Caco-2 (cell line): ENCODE results near the gene MRPL46. TPM values are rescaled to one million over a fixed set of nuclear protein-coding genes. Genes with fewer than 3 reads are reported as not detected.
"Not testable (repeated sequence)": the region's sequence is repeated elsewhere in the genome, so short reads cannot be mapped to it uniquely, and the experiment has no call there.

Source experiments
- BruUV-seq: library from RNA; stranded (reverse); fragments of 400-500 nt; replicated peaks from 2 replicates; lab custom pipeline; 2021; lab: Mats Ljungman, UMichigan
- CTCF ChIA-PET: fragments of 300-600 bp; sonication (Branson Sonifier 250); formaldehyde crosslinking; loops from one replicate; lab custom pipeline; 2022; ENCODE audit warnings: antibody characterized with exemption; lab: Charles Lee
- POLR2A ChIA-PET: fragments of 300-600 bp; sonication (Branson Sonifier 250); formaldehyde crosslinking; loops from one replicate; lab custom pipeline; 2022; ENCODE audit warnings: antibody characterized with exemption; lab: Charles Lee
- DNase-seq, 2 experiments: peaks; one replicate each; pipeline versions ENCODE4 v3.0.0 to v3.0.0-alpha.2; 2020 to 2022
- H3K27me3 ChIP-seq: replicated peaks from 2 replicates; pipeline ENCODE4 v1.6.0; 2011; ENCODE audit warnings: low read length; ENCODE audit not compliant: control insufficient read depth, insufficient read depth
- H3K36me3 ChIP-seq: 2 replicates; pipeline ENCODE4 v1.5.1; 2011; ENCODE audit warnings: low read length; ENCODE audit not compliant: control insufficient read depth, insufficient read depth
- H3K4me1 ChIP-seq: fragments of 250-450 bp; sonication (Bioruptor Pico); 2 replicates; pipeline ENCODE4 v1.5.1; 2020; ENCODE audit warnings: mild to moderate bottlenecking
- H3K4me3 ChIP-seq: 2 replicates; pipeline ENCODE4 v1.5.1; 2011; ENCODE audit warnings: low read depth, mild to moderate bottlenecking, control low read depth, low read length
- H3K9me3 ChIP-seq: fragments of 250-450 bp; sonication (Bioruptor Pico); 2 replicates; pipeline ENCODE4 v1.5.1; 2020; ENCODE audit warnings: mild to moderate bottlenecking, moderate library complexity
- H3K27ac Mint-ChIP-seq: one replicate; pipeline ENCODE4 v1.8.0; 2022; ENCODE audit warnings: mixed read lengths; ENCODE audit not compliant: unreplicated experiment
- H3K27me3 Mint-ChIP-seq: one replicate; pipeline ENCODE4 v1.8.0; 2022; ENCODE audit warnings: mixed read lengths; ENCODE audit not compliant: insufficient read depth, unreplicated experiment
- H3K36me3 Mint-ChIP-seq: one replicate; pipeline ENCODE4 v1.8.0; 2022; ENCODE audit warnings: mild to moderate bottlenecking, mixed read lengths; ENCODE audit not compliant: insufficient read depth, unreplicated experiment
- H3K4me1 Mint-ChIP-seq: one replicate; pipeline ENCODE4 v1.8.0; 2022; ENCODE audit warnings: low read depth, mixed read lengths; ENCODE audit not compliant: unreplicated experiment
- H3K4me3 Mint-ChIP-seq: one replicate; pipeline ENCODE4 v1.8.0; 2022; ENCODE audit warnings: mild to moderate bottlenecking, moderate library complexity, mixed read lengths; ENCODE audit not compliant: unreplicated experiment
- H3K9me3 Mint-ChIP-seq: one replicate; pipeline ENCODE4 v1.8.0; 2022; ENCODE audit warnings: mixed read lengths; ENCODE audit not compliant: unreplicated experiment
- intact Hi-C: fragments of 100-400 bp; cut with micrococcal nuclease; formaldehyde crosslinking; loops from one replicate; pipeline ENCODE4 v1.10.0; 2022; ENCODE audit not compliant: unreplicated experiment
- total RNA-seq: library from RNA; stranded (reverse); gene quantifications from 2 replicates; pipeline ENCODE4 v1.2.3, GENCODE V29; 2022
- TF ChIP-seq, protein P1 (sequence below), 2 experiments: fragments of 200-600 bp in 1 of 2; IDR thresholded peaks; 1 replicate in 1 of 2; 2 replicates in 1 of 2; pipeline versions ENCODE4 v1.5.1 to v1.8.0; 2011 to 2022; ENCODE audit warnings: antibody characterized with exemption in 1 of 2, control low read depth in 1 of 2, inconsistent platforms in 1 of 2, low read depth in 1 of 2, low read length in 1 of 2, mild to moderate bottlenecking in 1 of 2, moderate library complexity in 1 of 2; ENCODE audit not compliant: insufficient read depth in 1 of 2, severe bottlenecking in 1 of 2, unreplicated experiment in 1 of 2

Gene MRPL46
- total RNA-seq, 1 experiment from 2014 or later, result 44.5 TPM

DNA sequence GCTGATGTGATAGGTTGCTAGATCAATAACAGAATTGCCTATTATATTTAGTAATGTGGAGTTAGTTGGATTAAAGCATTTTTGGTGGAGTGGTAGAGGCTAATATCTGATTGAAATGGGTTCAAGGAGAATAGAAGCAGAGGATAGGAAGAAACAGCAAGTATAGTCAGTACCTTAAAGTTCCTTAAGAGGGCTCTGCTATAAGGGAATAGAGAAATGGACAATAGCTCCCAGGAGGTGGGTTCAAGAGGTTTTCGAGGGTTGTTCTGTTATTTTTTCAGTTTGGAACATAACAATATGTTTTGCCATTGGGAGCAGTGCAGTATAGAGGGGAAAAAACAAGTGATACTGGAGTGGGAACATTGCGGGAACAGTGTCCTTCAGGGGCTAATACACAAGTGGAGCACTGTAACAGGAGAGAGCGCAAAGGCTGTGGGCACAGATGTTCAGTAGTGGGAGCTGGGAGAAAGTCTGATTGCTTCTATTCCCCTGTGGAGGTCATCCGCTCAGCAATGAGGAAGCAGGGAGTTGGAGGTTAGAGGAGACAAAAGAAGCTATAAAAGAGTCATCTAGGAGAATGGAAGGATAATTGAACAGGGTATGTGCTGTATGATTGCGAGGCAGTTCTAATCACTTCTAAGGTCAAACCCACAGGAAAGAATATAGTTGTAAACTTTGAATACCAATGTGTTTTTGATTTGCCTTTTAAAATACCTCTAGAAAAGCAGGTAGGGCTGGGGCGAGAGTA lies 3.6 kb upstream of the MRPL46 start:
- DNase-seq, result no peak
- Histone ChIP-seq H3K4me1 (peaks cover 6% of the 10 kb centered on the region), H3K27me3 (no peaks in the 10 kb centered on the region), H3K36me3 (peaks cover 3% of the 10 kb centered on the region; the same call in 1 of the 2 replicates), H3K9me3 (no peaks in the 10 kb centered on the region), H3K4me3 (no peak overlapping the region)
- CTCF ChIA-PET, result no interaction called here
- POLR2A ChIA-PET, result interaction anchor here (0.6 kb wide), 2 partner anchors 128 to 160 kb away, joined by 3 read pairs; no protein-coding TSS in a partner anchor
- intact Hi-C loops, result no loop called here
- TF ChIP-seq, protein P1, sequence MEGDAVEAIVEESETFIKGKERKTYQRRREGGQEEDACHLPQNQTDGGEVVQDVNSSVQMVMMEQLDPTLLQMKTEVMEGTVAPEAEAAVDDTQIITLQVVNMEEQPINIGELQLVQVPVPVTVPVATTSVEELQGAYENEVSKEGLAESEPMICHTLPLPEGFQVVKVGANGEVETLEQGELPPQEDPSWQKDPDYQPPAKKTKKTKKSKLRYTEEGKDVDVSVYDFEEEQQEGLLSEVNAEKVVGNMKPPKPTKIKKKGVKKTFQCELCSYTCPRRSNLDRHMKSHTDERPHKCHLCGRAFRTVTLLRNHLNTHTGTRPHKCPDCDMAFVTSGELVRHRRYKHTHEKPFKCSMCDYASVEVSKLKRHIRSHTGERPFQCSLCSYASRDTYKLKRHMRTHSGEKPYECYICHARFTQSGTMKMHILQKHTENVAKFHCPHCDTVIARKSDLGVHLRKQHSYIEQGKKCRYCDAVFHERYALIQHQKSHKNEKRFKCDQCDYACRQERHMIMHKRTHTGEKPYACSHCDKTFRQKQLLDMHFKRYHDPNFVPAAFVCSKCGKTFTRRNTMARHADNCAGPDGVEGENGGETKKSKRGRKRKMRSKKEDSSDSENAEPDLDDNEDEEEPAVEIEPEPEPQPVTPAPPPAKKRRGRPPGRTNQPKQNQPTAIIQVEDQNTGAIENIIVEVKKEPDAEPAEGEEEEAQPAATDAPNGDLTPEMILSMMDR (IDR thresholded peaks at IDR 0.05; ENCODE audit: insufficient read depth in 1 of 2, low read depth in 1 of 2, low read length in 1 of 2, severe bottlenecking in 1 of 2, unreplicated experiment in 1 of 2), result no peak
- H3K9me3 Mint-ChIP-seq, result no peaks in the 10 kb centered on the region
- peaks cover 2% of the 10 kb centered on the region for H3K4me1 Mint-ChIP-seq
- H3K27ac Mint-ChIP-seq, result no peak overlapping the region
- peaks cover 21% of the 10 kb centered on the region for H3K36me3 Mint-ChIP-seq
- H3K4me3 Mint-ChIP-seq, result no peak overlapping the region
- BruUV-seq, result no TSS peak
- H3K27me3 Mint-ChIP-seq, result no peaks in the 10 kb centered on the region

DNA sequence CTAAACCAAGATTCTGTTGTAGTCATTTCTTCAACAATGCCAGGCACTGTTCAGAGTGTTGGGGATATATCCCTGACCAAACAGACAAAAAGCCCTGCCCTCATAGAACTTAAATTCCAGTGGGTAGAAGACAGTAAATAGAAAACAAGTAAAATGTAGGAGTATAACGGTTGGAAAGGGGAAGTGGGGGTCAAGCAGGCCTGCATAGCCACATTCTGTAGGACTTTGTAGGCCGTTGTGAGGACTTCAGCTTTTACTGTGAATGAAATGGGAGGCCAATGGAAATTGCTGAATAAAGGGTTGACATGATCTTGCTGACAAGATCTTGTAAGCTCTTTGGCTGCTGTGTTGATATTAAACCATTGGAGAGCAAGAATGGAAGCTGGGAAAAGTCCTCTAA lies 2.1 kb upstream of the MRPL46 start:
- H3K36me3 Mint-ChIP-seq, result peaks cover 34% of the 10 kb centered on the region
- no TSS peak for BruUV-seq
- H3K4me3 ChIP-seq, result no peak overlapping the region
- CTCF ChIA-PET, result interaction anchor here (0.6 to 0.8 kb wide), 2 partner anchors 169 to 249 kb away, joined by 4 read pairs; partner anchors contain the start of gene ISG20
- H3K9me3 Mint-ChIP-seq, result no peaks in the 10 kb centered on the region
- POLR2A ChIA-PET, result no interaction called here
- H3K27me3 ChIP-seq, result no peaks in the 10 kb centered on the region
- no peaks in the 10 kb centered on the region for H3K27me3 Mint-ChIP-seq
- no peaks in the 10 kb centered on the region for H3K9me3 ChIP-seq
- peaks cover 6% of the 10 kb centered on the region for H3K4me1 ChIP-seq
- DNase-seq, result no peak
- H3K4me1 Mint-ChIP-seq, result peaks cover 6% of the 10 kb centered on the region
- no peak overlapping the region for H3K4me3 Mint-ChIP-seq
- intact Hi-C loops, result loop anchor here (5.0 kb wide), 1 partner anchor 78 kb away; the partner anchor contains the start of gene DET1
- no peak overlapping the region for H3K27ac Mint-ChIP-seq
- H3K36me3 ChIP-seq, result peaks cover 3% of the 10 kb centered on the region; the same call in 1 of the 2 replicates
- TF ChIP-seq, protein P1 (IDR thresholded peaks at IDR 0.05; ENCODE audit: insufficient read depth in 1 of 2, low read depth in 1 of 2, low read length in 1 of 2, severe bottlenecking in 1 of 2, unreplicated experiment in 1 of 2), result no peak

DNA sequence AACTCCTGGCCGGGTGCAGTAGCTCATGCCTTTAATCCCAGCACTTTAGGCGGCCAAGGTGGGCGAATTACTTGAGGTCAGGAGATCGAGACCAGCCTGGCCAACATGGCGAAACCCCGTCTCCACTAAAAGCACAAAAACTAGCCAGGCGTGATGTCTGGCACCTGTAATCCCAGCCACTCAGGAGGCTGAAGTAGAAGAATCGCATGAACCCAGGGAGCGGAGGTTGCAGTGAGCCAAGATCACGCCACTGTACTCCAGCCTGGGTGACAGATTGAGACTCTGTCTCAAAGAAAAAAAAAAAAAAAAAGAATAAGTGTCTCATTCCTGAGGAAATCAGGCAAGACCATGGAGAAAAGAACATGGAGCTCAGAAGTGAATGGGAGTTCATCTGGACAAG lies 1.5 kb upstream of the MRPL46 start:
- POLR2A ChIA-PET, H3K9me3 Mint-ChIP-seq, DNase-seq, H3K27me3 ChIP-seq, H3K4me1 Mint-ChIP-seq, H3K4me1 ChIP-seq, H3K27me3 Mint-ChIP-seq, H3K36me3 ChIP-seq, BruUV-seq, H3K9me3 ChIP-seq, H3K27ac Mint-ChIP-seq: not testable (repeated sequence)
- peak overlapping the region; percentile 96 for H3K4me3 Mint-ChIP-seq
- intact Hi-C loops, result loop anchor here (5.0 kb wide), 1 partner anchor 79 kb away; the partner anchor contains the start of gene DET1
- H3K4me3 ChIP-seq, result peak overlapping the region; percentile 90
- CTCF ChIA-PET, result interaction anchor here (0.6 to 0.8 kb wide), 2 partner anchors 170 to 250 kb away, joined by 4 read pairs; partner anchors contain the start of gene ISG20
- peaks cover 36% of the 10 kb centered on the region for H3K36me3 Mint-ChIP-seq
